GF-D8 (cell line): ENCODE measurements around the gene TMOD1.
"Not testable (repeated sequence)": the region's sequence is repeated elsewhere in the genome, so short reads cannot be mapped to it uniquely, and the experiment has no call there.

Experiments
- DNase-seq: peaks from one replicate; lab custom pipeline; 2025; lab: John Stamatoyannopoulos, UW

The TMOD1 gene

DNA sequence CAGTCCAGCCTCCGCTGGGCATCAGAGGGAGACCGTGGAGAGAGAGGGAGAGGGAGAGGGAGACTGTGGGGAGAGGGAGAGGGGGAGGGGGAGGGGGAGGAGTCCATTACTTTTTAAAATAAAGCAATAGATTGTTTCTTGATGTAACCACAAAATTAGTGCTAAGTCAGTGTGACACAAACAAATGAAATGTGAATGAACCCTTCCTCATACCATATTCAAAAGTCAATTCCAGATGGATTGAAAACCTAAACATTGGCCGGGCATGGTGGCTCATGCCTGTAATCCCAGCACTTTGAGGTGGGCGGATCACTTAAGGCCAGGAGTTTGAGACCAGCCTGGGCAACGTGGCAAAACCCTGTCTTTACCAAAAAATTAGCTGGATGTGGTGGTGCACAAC lies 2.6 kb upstream of the TMOD1 start:
- not testable (repeated sequence) for DNase-seq

DNA sequence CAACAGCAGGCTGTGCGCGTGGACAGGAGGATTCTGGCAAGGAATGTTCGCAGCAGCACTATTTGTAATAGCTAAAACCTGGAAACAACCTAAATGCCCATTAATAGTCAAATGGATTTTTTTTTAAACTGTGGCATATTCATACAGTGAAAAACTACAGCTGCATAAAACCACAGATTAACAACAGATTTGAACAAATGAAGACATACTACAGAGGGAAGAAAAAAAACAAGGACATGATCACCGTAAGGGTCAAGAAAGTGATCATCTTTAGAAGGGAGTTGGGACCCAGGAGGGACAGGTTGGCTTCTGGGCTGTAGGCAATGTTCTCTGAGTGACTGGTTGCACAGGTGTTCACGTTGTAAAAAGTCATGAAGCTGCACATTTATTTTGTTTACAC lies 1.2 kb upstream of the TMOD1 start:
- DNase-seq = no peak

GRCh38 chr9:97500765-97501176 lies 695 bp upstream of the TMOD1 start:
- DNase-seq = no peak

- no peak for DNase-seq
These were observed 431 bp downstream of the TMOD1 start for GRCh38 chr9:97501972-97502221.

DNA sequence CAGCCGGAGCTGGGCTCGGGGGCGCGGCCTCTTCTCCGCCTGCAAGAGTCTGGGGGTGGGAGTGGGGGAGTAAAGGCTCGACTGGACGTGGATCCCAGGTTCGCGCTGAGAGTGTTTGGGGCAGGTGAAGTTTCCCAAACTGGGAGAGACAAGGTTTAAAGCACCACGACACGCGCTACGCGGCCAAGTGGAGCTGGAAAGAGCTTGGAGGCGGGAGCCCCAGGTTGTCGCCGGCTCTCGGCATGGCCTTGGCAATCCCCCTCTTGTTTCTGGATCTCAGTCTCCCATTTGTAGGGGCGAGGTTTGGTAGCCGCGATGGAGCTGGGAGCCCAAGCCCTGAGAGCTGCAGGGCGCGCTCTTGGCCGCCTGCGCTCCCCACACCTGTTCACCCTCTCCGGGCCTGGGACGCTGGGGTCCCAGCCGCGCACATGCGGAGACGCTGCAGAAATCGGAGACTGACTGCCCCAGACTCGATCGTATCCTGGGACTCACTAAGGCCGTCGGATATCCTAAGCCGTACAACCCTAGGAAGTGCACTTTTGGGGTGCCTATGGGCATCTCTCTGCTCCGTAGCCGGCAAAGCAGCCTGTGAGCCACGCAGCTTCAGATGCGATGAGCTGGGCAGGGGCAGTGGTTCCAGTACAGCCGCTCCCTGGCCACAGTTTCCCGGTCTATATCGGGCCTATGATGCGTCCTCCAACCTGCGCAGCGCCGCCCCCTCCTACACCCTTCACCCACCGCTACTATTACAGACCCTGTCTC lies 937 bp downstream of the TMOD1 start:
- DNase-seq = no peak

DNA sequence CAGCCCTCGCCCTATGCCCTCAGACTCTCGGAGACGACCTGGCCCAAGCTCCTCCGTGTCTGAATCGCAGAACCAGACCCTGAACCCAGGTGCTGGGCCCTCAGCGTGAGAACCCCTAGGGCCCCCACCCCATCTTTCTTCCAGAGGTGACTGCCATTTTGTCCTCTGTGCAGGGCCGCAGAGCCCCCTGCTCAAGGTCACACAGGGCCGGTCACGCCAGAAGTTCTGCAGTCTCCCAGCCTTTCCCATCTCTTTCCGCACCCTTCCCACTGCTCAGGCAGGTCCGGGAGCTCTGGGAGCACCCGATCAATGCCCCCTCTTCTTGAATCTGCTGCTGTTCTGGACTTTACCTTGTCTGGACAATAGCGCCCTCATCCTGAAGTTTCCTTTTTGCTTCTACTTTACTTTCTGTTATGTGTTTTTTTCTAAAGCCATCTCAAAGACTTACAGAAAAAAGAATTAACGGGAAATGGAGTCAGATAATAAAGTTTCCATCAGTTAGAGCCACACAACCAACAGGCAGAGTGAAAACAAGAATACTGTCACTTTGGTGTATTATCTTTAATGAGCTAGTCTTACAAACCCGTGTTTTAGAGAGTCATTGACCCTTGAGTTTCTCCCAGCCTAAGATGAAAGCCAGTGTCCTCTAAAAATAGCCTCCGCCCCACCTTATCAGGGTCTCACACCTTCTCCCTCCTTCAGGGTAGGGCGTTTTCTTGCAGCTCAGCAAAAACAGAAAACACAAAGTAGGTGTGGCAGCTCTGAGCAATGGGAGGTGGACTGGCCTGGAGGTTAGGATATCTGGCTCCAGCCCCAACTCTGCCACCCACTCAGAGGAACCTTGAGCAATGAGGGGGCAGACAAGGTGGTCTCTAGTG lies 1.8 kb downstream of the TMOD1 start:
- no peak for DNase-seq

- no peak for DNase-seq
These were observed 2.4 kb downstream of the TMOD1 start for GRCh38 chr9:97503862-97504210.

GRCh38 chr9:97504381-97505216 lies 3.1 kb downstream of the TMOD1 start:
- no peak for DNase-seq

DNA sequence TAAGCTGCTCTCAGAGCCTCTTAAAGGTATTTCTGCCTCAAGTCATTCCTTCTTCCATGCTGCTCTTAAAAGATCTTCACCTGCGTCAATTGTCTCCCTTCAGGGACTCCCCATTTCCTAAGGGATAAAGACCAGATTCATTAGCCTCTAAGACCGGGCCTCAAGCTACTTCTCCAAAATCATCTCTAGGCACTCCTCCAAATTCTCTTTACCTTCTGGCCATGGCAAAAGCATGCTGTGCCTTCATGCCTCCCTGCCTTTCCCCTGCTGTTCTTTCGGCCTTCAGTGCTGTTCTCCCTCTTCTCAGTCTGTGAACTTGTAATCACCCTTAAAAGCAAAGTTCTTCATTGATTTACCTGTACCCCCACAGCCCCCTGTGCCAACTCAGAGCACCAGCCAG lies 4.4 kb downstream of the TMOD1 start:
- no peak for DNase-seq

- DNase-seq = no peak
These were observed 4.8 kb downstream of the TMOD1 start for GRCh38 chr9:97506306-97506705.

GRCh38 chr9:97506787-97507186 lies 5.3 kb downstream of the TMOD1 start:
- DNase-seq = no peak

- no peak for DNase-seq
These were observed 6.0 kb downstream of the TMOD1 start for GRCh38 chr9:97507428-97507984.

GRCh38 chr9:97508852-97509251 lies 7.4 kb downstream of the TMOD1 start:
- DNase-seq = no peak

- DNase-seq = no peak
These were observed 9.6 kb downstream of the TMOD1 start for GRCh38 chr9:97510797-97511654.

- DNase-seq = no peak
These were observed 10.4 kb downstream of the TMOD1 start for GRCh38 chr9:97511655-97512427.

GRCh38 chr9:97512966-97513560 lies 11.6 kb downstream of the TMOD1 start:
- DNase-seq = no peak

GRCh38 chr9:97514531-97514930 lies 13.1 kb downstream of the TMOD1 start:
- DNase-seq = no peak

- DNase-seq = no peak
These were observed 14.2 kb downstream of the TMOD1 start for GRCh38 chr9:97515662-97516061.

DNA sequence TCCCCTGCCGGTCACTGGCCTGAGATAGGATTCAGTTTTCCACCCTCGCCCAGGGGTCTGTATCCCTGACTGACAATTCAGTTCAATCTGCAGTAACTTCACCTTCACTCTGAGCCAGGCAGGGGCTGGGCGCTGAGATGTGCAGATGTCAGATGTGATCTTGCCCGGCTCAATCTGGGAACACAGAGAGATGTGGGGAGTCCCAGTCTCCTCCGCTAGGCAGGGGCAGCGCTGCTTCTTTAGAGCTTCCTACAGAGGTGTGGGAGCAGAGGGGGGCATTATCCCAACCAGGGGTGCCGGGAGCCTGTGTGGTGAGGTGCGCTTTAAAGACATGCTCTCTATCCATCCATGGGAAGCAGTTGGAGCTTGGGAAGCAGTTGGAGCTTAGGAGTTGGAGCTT lies 14.6 kb downstream of the TMOD1 start:
- DNase-seq = no peak

DNA sequence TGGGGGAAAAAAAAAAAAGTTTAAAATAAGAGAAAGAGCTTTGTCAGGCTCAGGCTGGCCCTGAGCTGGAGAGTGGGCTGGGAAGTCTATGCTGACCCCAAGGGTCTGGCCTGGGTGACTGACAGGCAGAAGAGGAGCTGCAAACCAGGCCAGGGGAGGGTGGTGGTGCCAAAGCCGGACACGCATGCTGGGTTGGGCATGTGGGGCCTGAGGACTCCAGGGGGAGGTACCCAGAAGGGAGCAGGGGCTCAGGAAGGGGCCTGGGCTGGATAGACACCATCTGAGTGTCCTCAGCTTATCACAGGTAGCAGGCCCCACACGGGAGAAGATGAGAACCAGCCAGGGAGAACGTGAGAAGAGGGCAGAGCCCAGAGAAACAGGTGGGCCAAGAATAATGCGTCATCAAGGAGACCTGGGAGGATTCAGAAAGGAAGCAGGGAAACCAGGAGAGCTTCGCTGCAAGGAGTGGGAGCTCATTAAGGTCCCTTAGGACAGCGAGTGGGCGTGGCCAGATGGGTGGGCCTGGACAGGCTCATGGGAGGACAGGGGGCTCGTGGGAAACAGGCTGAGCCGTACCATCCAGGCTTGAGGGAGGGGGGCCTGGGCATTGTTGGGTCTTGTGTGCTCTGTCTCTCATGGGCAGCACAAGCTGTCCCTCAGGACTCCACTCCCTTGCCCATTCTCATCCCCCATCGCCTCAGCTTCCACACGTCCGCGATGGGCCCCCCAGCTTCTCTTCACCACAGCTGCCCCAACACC lies 16.0 kb downstream of the TMOD1 start:
- no peak for DNase-seq
